Stimulated activated CD8-positive, alpha-beta memory T cell treated with anti-CD3 and anti-CD28 coated beads, Interleukin-7, amount 100 ng/mL, for 4 hours (primary cell): Measurements from ENCODE around the gene KRT1.
"Not testable (repeated sequence)": the region's sequence is repeated elsewhere in the genome, so short reads cannot be mapped to it uniquely, and the experiment has no call there.

Source experiments
- DNase-seq, 2 donors: peaks; one replicate each; pipeline ENCODE4 v3.0.0-alpha.2; 2020; ENCODE audit warnings: low read depth in 2 of 2

KRT1 gene

GRCh38 chr12:52680363-52680762 lies at the start of gene KRT1:
KRT1 (minus strand) TSS chr12:52680407; CDS start chr12:52680348, 59 bp downstream.
- DNase-seq: no peak

GRCh38 chr12:52729147-52729546 lies 48.9 kb upstream of the KRT1 start:
- no peak for DNase-seq

- DNase-seq: no peak
Measured at GRCh38 chr12:52728374-52728773, 48.2 kb upstream of the KRT1 start.

GRCh38 chr12:52727037-52727436 lies 46.8 kb upstream of the KRT1 start:
- no peak for DNase-seq

DNA sequence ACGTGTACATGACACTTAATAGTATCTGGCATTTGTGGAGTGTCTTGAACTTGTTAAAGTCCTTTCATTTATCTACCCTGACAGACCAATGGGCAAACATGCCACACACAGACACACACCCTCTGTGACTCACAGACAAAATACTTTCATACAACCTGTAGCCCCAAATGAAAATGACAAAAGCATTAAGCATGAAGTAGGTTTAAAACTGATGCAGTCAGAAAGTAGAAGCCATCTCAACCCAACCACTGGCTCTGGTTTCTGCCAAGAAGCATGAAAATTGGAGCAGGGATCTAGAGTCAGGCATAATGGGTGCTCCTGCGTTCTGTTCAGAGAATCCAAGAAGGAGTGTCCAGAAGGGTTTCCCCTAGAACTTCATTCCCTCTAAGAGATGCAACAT lies 46.2 kb upstream of the KRT1 start:
- no peak for DNase-seq

- DNase-seq: no peak
Measured at GRCh38 chr12:52724384-52724783, 44.2 kb upstream of the KRT1 start.

DNA sequence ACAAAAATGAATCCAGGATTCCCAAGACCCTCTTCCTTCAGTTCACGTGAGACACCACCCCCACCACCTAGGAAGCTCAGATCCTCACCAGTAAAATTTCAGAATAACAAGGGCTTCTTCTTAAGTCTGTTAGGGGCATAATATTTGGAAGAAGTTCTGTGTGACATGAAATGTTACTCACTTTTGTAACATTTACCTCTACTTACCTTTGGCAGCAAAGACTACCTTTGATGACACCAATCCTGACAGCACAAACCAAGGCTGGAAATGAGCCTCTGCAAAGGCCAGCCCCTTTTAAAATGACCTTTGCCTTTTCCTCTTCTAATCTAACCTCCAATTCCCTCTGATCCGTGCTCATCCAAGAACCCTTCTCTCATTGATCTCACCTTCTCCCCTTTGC lies 42.5 kb upstream of the KRT1 start:
- no peak for DNase-seq

DNA sequence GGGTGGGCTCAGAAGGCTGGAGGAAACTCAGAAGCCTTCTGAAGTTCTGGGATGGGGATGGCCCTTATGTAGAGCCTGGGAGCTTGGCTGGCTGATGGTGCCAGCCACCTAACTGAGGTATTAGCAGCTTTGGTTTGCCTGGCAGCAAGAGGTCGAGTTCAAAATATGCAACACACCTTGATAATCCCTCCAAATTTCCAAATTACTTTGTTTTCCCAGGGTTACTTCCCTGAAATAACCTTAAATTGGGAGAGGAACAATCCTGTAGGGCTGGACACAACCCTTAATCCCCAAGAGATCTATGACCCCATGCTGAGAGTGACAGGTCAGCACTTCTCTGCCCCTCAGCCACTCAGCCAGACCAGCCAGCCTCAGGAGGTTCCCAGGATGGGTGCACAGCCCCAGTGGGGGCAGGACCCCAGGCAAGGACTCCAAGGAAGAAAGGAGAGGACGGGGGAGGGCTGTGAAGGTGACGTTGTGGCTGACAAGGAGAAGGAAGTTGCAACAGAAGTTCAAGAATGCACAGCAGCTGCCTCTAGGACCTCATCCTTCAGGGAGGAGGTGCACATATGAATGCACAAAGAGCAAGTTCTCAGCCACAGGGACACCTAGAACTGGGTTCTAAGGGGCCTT lies 41.7 kb upstream of the KRT1 start:
- DNase-seq: no peak

GRCh38 chr12:52720365-52720886 lies 40.2 kb upstream of the KRT1 start:
- DNase-seq: no peak

- DNase-seq: no peak
Measured at GRCh38 chr12:52716061-52716460, 35.9 kb upstream of the KRT1 start.

GRCh38 chr12:52715416-52715815 lies 35.2 kb upstream of the KRT1 start:
- DNase-seq: no peak

DNA sequence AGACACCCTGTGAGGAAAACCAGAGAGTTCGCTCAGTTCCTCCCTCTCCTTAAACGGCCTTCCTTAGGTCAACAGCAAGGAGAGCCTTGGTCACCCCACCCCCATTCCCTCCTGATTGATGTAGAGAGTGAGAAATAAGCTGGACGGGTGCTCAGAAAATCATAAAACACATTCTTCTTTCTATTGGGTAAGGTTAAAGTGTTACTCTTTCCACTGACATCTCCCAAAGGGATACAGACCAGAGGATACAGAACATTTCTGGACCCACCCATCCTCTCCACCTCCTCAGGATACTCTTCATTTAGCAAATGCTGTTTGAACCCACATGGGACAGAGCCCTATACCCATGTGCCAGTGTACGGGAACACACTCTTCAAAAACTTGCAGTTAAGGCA lies 34.7 kb upstream of the KRT1 start:
- DNase-seq: no peak

GRCh38 chr12:52713960-52714886 lies 34.0 kb upstream of the KRT1 start:
- DNase-seq: peak in 1 of 2 donors; percentile 12

GRCh38 chr12:52712122-52712521 lies 31.9 kb upstream of the KRT1 start:
- not testable (repeated sequence) for DNase-seq

DNA sequence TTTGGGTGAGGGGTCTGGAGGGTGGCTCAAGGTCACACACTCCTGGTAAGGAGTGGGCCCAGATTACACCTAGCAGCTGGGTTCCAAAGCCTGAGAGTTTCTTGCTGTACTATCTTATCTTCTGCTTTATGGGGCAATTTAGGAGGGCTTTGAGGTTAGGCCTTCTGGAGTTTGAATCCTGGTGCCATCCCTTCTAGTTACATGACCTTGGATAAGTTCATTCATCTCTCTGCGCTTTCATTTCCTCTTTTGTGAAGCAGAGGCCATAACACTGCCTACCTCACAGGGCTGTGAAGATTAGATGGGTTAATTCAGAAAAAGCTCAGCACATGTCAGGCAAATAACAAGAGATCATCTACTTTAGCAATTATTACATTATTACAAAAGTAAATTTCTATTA lies 30.5 kb upstream of the KRT1 start:
- no peak for DNase-seq

- no peak for DNase-seq
Measured at GRCh38 chr12:52708010-52708409, 27.8 kb upstream of the KRT1 start.

- DNase-seq: no peak
Measured at GRCh38 chr12:52704464-52704863, 24.3 kb upstream of the KRT1 start.

DNA sequence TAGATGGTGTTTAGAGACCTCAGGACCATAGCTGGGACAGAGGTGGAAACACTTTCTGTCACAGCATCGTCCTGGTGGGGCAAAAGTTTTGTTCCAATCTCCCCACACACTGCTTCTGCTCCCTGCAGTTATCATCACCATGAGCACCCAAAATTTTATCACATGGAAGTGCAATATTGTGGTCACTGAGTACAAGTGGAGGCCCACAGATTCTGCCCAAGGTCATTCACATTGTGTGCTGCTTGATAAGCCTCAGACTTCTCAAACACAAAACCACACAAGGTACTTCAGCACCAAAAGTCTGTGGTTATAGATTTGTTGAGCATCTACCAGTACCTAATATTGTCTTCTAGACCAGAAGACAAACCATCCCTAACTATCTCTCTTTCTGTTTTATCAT lies 23.7 kb upstream of the KRT1 start:
- no peak for DNase-seq

DNA sequence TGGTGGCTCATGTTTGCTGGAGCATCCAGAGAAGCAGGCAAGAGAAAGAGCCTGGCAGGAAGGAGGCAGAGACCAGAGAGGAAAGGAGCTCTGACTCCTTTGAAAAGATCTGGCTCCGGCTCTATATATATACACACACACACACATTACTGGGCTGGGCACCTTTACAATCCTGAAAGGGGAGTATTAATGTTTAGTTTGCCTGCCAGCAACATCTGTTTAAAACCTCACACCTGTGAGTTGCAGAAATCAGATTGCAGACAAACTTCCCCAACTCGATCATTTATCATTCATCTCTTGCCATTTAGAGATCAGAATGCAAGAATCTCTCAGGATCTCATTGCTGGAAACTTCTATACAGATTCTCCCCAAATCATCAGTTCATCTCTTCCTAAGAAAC lies 23.2 kb upstream of the KRT1 start, which contains the start of gene KRT77:
Gene KRT77 (minus strand): TSS at position 101 of the 400 bp plus-strand sequence. CDS start 90 bp downstream, at position 11.
- no peak for DNase-seq

GRCh38 chr12:52702338-52702737 lies 22.1 kb upstream of the KRT1 start:
- DNase-seq: no peak

- DNase-seq: no peak
Measured at GRCh38 chr12:52701281-52701680, 21.1 kb upstream of the KRT1 start.

DNA sequence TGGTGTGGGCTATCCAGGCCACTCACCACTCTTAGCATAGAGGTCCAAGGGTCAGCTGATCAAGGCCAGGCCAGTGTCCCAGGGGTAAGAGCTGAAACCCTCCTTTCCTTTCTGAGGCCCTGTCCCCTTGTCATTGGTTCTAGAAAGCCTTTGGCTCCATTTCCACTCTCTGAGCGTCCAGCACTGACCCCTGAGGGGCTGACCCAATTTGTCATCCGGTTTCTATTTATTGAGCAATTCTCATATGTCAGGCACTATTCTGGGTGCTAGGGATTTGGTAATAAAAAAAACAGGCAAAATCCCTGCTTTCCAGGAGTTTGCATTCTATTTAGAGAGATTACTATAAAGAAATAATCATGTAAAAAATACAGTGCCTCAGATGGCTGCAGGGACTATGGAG lies 19.8 kb upstream of the KRT1 start:
- no peak for DNase-seq

GRCh38 chr12:52699373-52699772 lies 19.2 kb upstream of the KRT1 start:
- no peak for DNase-seq
